Measurements from ENCODE around the gene FNBP1.

FNBP1 gene

DNA sequence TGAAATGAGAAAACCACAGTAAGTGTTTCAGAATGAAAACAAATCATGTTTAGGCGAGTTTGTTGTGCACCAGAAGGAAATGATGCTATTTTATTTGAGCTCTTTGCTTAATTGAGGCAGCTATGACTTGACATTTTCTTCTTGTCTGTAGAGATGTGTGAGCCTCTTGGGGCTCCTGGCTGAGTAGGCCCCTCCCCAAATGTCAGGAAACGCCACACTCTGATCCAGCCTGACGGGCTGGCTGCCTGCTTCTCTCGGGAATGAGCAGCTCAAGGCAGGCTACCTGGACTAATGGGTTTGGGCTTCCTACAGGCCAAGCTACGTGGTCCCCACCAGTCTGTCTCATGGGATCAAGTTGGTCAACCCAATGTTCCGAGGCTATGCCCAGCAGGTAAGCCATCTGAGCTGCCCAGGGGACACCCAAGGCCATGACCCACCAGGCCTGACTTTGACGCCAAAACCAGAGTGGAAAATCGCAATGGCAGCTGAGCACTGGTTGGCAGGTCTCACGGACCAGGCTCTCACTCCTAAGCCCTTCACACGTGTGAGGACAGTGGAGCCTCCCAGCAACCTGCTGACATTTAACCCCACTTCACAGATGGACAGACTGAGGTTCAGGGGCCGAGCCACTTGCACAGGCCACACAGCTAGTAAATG, 177.9 kb downstream of the FNBP1 start:
- Histone ChIP-seq H3K4me3 (ENCODE audit: low read length) (no peak overlapping the region), H3K4me1 (ENCODE audit: control insufficient read depth, low read length) (peaks cover 18% of the 10 kb centered on the region), H4K20me1 (ENCODE audit: control insufficient read depth, insufficient read depth, low read depth, low read length) (no peaks in the 10 kb centered on the region), H3K36me3 (ENCODE audit: control insufficient read depth, low read length) (peaks cover 13% of the 10 kb centered on the region; the same call in 1 of the 2 replicates), H3K4me2 (ENCODE audit: low read length) (no peak overlapping the region), H3K9me3 (ENCODE audit: control insufficient read depth, insufficient read depth, low read length) (no peaks in the 10 kb centered on the region), H3K27ac (ENCODE audit: low read depth, low read length) (no peak overlapping the region), H3F3A (ENCODE audit: control insufficient read depth, insufficient read depth) (no peaks in the 10 kb centered on the region), H3K27me3 (ENCODE audit: control insufficient read depth, low read length) (no peaks in the 10 kb centered on the region), H3K9me2 (replicated peaks; ENCODE audit: control insufficient read depth, low read length) (no peaks in the 10 kb centered on the region), H3K79me2 (ENCODE audit: control insufficient read depth, low read length) (no peaks in the 10 kb centered on the region)
- no peak for TF ChIP-seq EZH2phosphoT487 (IDR thresholded peaks at IDR 0.05; ENCODE audit: borderline replicate concordance, low read length)
- TF ChIP-seq, protein P1, sequence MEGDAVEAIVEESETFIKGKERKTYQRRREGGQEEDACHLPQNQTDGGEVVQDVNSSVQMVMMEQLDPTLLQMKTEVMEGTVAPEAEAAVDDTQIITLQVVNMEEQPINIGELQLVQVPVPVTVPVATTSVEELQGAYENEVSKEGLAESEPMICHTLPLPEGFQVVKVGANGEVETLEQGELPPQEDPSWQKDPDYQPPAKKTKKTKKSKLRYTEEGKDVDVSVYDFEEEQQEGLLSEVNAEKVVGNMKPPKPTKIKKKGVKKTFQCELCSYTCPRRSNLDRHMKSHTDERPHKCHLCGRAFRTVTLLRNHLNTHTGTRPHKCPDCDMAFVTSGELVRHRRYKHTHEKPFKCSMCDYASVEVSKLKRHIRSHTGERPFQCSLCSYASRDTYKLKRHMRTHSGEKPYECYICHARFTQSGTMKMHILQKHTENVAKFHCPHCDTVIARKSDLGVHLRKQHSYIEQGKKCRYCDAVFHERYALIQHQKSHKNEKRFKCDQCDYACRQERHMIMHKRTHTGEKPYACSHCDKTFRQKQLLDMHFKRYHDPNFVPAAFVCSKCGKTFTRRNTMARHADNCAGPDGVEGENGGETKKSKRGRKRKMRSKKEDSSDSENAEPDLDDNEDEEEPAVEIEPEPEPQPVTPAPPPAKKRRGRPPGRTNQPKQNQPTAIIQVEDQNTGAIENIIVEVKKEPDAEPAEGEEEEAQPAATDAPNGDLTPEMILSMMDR (IDR thresholded peaks at IDR 0.05; ENCODE audit: low read depth, low read length, poor library complexity, severe bottlenecking): no peak

DNA sequence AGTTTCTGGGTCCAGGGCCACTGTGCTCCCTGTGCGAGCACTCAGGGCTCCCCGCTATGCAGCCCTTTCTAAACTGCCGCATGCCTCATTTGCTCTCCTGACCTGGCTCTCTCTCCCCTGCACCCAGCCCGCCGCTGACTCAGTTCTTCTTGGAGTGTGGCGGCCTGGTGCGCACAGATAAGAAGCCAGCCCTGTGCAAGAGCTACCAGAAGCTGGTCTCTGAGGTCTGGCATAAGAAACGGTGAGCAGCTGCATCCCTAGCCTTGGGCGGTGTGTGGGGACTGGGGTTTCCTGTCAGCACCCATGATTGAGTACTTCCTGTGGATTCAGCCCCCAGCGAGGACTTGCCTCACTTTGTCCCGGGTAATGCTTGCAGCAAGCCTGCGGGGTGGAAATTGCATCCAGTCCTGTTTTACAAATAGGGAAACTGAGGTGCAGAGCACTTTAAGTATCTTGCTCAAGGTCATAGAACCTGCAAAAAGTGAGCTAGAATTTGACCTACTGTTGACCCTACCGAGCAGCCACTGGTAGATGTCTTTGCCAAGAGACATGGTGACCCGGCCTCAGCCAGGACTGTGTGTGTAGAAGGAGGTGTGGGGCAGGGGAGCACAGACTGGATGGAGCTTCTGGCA, 179.8 kb downstream of the FNBP1 start:
- H3K4me3 ChIP-seq (ENCODE audit: low read length): no peak overlapping the region
- H3K9me2 ChIP-seq (replicated peaks; ENCODE audit: control insufficient read depth, low read length): no peaks in the 10 kb centered on the region
- H4K20me1 ChIP-seq (ENCODE audit: control insufficient read depth, insufficient read depth, low read depth, low read length): no peaks in the 10 kb centered on the region
- H3K79me2 ChIP-seq (ENCODE audit: control insufficient read depth, low read length): no peaks in the 10 kb centered on the region
- no peaks in the 10 kb centered on the region for H3F3A ChIP-seq (ENCODE audit: control insufficient read depth, insufficient read depth)
- no peak overlapping the region for H3K4me2 ChIP-seq (ENCODE audit: low read length)
- H3K27ac ChIP-seq (ENCODE audit: low read depth, low read length): no peak overlapping the region
- no peaks in the 10 kb centered on the region for H3K9me3 ChIP-seq (ENCODE audit: control insufficient read depth, insufficient read depth, low read length)
- H3K36me3 ChIP-seq (ENCODE audit: control insufficient read depth, low read length): peaks cover 13% of the 10 kb centered on the region; the same call in 1 of the 2 replicates
- peaks cover 9% of the 10 kb centered on the region; the same call in 1 of the 2 replicates for H3K4me1 ChIP-seq (ENCODE audit: control insufficient read depth, low read length)
- no peak for TF ChIP-seq EZH2phosphoT487 (IDR thresholded peaks at IDR 0.05; ENCODE audit: borderline replicate concordance, low read length)
- TF ChIP-seq, protein P1 (IDR thresholded peaks at IDR 0.05; ENCODE audit: low read depth, low read length, poor library complexity, severe bottlenecking): no peak
- H3K27me3 ChIP-seq (ENCODE audit: control insufficient read depth, low read length): no peaks in the 10 kb centered on the region

DNA sequence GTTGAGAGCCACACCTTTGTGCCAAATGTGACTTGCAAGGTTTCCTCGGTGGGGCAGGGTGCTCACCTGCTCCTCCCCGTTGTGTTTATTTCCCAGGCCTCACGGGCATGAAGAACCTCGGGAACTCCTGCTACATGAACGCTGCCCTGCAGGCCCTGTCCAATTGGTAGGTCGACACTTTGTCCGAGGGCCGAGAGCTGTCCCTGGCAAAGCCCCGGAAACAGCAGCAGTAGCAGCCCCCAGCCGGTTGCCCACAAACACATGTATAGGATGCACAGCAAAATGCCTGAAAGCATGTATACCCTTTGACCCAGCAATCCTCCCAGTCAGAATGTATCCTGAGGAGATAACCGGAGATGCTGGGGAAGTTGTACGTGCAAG, 181.6 kb downstream of the FNBP1 start:
- TF ChIP-seq, protein P1 (IDR thresholded peaks at IDR 0.05; ENCODE audit: low read depth, low read length, poor library complexity, severe bottlenecking): no peak
- TF ChIP-seq EZH2phosphoT487 (IDR thresholded peaks at IDR 0.05; ENCODE audit: borderline replicate concordance, low read length): no peak
- H3K9me3 ChIP-seq (ENCODE audit: control insufficient read depth, insufficient read depth, low read length): no peaks in the 10 kb centered on the region
- no peak overlapping the region for H3K4me3 ChIP-seq (ENCODE audit: low read length)
- peaks cover 9% of the 10 kb centered on the region; the same call in 1 of the 2 replicates for H3K4me1 ChIP-seq (ENCODE audit: control insufficient read depth, low read length)
- H3K79me2 ChIP-seq (ENCODE audit: control insufficient read depth, low read length): no peaks in the 10 kb centered on the region
- H3K9me2 ChIP-seq (replicated peaks; ENCODE audit: control insufficient read depth, low read length): no peaks in the 10 kb centered on the region
- H3K27ac ChIP-seq (ENCODE audit: low read depth, low read length): no peak overlapping the region
- H3K4me2 ChIP-seq (ENCODE audit: low read length): no peak overlapping the region
- H3K27me3 ChIP-seq (ENCODE audit: control insufficient read depth, low read length): no peaks in the 10 kb centered on the region
- no peaks in the 10 kb centered on the region for H4K20me1 ChIP-seq (ENCODE audit: control insufficient read depth, insufficient read depth, low read depth, low read length)
- no peaks in the 10 kb centered on the region for H3F3A ChIP-seq (ENCODE audit: control insufficient read depth, insufficient read depth)
- peaks cover 13% of the 10 kb centered on the region; the same call in 1 of the 2 replicates for H3K36me3 ChIP-seq (ENCODE audit: control insufficient read depth, low read length)

Measured in DOHH2 (cell line).